ENCODE data around the gene SEC22C.

GRCh38 chr3:42507761-42508335 lies 73.9 kb downstream of the SEC22C start:
- TF ChIP-seq CTCF (IDR thresholded peaks at IDR 0.05) (no peak), POLR2A (IDR thresholded peaks at IDR 0.05) (no peak)
